ENCODE data around the gene ZBTB7C. TPM values are rescaled to one million over a fixed set of nuclear protein-coding genes. Genes with fewer than 3 reads are reported as not detected.

Gene ZBTB7C
- total RNA-seq, 2 donors from 2014 or later, result 11.0 to 14.8 TPM

GRCh38 chr18:48037481-48038271 lies 371.5 kb downstream of the ZBTB7C start:
- intact Hi-C loops (cut with DNase I), result loop anchor here in 1 of 2 donors (10.0 kb wide), 2 partner anchors 97 to 317 kb away; no protein-coding TSS in a partner anchor
- no peak for DNase-seq (ENCODE audit: low spot score)

- no peak for DNase-seq (ENCODE audit: low spot score)
- intact Hi-C loops (cut with DNase I), result loop anchor here in 1 of 2 donors (10.0 kb wide), 2 partner anchors 98 to 318 kb away; no protein-coding TSS in a partner anchor
Observed at GRCh38 chr18:48036641-48037421, 372.4 kb downstream of the ZBTB7C start.

- intact Hi-C loops (cut with DNase I), result loop anchor here in 1 of 2 donors (10.0 kb wide), 2 partner anchors 99 to 319 kb away; no protein-coding TSS in a partner anchor
- DNase-seq (ENCODE audit: low spot score), result no peak
Observed at GRCh38 chr18:48036226-48036625, 373.0 kb downstream of the ZBTB7C start.

- DNase-seq (ENCODE audit: low spot score), result no peak
- intact Hi-C loops (cut with DNase I), result loop anchor here in 1 of 2 donors (10.0 kb wide), 2 partner anchors 99 to 319 kb away; no protein-coding TSS in a partner anchor
Observed at GRCh38 chr18:48035556-48035860, 373.7 kb downstream of the ZBTB7C start.

DNA sequence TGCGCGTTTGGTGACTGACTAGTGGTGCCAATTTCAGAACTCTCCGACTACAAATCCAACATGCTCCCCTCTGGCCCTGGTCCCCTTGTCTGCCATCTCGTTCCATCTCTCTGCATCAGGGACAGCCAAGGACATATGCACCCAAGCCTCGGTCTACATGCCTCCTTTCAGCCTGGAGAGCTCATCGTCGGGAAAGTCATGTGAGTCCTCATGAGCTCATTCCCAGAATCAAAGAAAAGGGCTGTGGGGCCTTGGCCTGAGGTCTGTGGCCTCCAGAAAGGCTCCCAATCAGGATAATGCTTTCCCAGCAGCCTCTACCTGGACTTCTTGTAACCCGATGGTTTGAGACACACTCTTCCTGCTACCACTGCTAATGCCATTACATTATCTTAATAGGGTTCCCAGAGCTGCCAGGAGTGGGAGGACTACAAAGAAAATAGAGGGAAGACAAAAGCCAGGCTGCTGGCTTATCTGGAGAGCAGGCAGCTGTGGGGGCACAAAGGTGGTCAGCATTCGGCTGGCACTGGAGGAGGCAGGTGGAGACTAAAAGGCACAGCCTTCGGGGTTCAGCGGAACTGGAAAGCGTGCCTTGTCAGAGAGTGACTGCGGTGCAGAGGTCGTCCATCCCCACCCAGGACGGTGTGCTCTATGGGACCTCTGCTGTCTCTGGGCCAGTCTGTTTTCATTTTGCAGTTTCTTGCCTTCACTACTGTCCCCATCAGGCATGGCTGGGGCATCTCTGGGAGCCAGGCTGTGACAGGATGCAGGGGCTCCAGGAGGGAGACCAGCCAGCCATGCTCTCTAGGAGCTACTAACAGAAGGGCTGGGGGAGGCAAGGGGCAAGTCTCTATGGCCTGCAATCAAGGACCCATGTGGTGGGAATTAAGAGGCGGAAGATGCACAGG lies 374.3 kb downstream of the ZBTB7C start:
- no peak for DNase-seq (ENCODE audit: low spot score)
- intact Hi-C loops (cut with DNase I), result loop anchor here in 1 of 2 donors (5.0 to 10.0 kb wide), 3 partner anchors 100 to 412 kb away; no protein-coding TSS in a partner anchor

DNA sequence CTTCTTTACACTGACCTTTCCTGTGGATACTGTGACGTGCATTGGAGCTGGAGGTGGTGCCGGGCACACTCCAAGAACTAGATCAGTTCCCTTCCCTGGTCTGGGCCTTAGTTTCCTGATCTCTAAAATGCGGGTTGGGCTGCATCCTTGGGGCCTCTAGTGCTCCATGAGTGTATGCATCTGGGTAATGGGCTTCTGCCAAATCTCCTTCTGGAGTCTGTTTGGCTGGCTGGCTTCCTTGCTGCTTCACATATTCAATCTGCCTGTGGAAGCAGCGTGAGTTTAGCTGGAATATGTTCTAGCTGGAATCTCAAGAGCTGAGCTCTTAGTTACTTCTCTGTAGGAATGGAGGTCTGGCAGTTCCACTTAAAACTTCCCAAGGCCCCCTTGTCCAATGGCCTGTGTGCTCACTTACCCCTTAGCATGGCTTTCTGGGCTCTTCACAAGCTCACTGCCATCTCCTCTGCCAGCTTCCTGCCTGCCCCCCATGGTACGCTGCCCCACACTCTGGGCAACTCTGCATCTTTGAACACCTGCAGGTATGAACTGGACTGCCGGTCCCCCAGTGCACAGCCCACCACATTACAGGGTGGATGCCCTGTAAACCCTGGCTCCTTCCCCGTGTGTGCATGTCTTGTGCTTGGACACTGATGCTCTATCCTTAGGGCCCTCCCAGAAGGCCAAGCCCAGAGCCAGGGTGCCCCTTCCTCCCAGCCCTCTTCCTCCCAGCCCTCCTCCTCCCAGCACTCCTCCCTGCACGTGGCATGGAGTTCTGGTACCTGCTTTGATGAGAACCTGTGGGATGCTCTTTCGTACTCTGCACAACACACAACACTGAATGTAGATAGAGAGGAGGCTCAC lies 375.2 kb downstream of the ZBTB7C start:
- DNase-seq (ENCODE audit: low spot score), result peak; percentile 80
- intact Hi-C loops (cut with DNase I), result loop anchor here in 1 of 2 donors (5.0 to 10.0 kb wide), 3 partner anchors 101 to 413 kb away; no protein-coding TSS in a partner anchor

DNA sequence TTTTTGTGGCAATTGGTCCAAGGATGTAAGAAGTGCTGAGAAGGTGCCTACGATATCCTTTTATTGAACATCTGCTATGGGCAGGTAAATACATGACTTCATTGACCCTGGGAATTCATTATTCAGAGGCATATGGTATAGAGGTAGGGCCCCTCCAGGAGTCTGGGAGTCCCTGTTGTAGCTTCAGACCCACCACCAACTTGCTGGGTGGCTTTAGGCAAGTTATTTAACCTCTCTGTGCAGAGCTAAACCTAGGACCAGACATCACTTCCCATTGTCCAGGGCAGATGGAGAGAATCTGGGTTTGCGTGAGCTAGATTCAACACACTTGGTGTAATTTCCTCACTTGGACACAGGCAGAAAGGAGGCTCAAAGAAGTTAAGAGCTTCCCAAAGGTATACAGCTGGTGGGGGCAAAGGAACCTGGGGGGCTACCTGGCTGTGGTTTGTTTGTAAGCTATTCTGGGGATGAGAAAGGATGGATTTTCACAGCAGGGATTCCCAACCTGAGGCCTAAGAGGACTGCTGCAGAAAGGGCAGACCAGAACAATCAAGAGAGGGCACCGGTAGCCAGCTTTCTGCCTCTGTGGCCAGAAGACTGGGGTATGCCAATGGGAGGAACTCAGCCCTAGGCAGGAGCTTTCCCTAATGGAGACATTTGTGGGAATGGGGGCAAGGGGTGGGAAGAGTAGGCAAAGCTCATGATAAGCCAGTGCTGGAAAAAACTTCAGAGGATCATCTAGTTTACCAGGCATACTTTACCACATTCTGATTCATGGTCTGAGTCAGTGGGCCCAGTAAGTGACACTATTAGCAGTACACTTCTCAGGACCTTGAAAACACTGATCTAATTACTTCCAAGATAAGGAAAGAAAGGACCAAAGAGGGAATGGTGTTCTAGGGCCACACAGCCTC lies 376.1 kb downstream of the ZBTB7C start:
- intact Hi-C loops (cut with DNase I), result loop anchor here in 1 of 2 donors (5.0 to 10.0 kb wide), 3 partner anchors 102 to 414 kb away; no protein-coding TSS in a partner anchor

GRCh38 chr18:48031641-48032040 lies 377.5 kb downstream of the ZBTB7C start:
- intact Hi-C loops (cut with DNase I), result loop anchor here (2.0 to 10.0 kb wide), 4 partner anchors 103 to 416 kb away; no protein-coding TSS in a partner anchor
- DNase-seq (ENCODE audit: low spot score), result no peak

More for the DNA sequence above, 376.1 kb downstream of the ZBTB7C start:
- no peak for DNase-seq (ENCODE audit: low spot score)

DNA sequence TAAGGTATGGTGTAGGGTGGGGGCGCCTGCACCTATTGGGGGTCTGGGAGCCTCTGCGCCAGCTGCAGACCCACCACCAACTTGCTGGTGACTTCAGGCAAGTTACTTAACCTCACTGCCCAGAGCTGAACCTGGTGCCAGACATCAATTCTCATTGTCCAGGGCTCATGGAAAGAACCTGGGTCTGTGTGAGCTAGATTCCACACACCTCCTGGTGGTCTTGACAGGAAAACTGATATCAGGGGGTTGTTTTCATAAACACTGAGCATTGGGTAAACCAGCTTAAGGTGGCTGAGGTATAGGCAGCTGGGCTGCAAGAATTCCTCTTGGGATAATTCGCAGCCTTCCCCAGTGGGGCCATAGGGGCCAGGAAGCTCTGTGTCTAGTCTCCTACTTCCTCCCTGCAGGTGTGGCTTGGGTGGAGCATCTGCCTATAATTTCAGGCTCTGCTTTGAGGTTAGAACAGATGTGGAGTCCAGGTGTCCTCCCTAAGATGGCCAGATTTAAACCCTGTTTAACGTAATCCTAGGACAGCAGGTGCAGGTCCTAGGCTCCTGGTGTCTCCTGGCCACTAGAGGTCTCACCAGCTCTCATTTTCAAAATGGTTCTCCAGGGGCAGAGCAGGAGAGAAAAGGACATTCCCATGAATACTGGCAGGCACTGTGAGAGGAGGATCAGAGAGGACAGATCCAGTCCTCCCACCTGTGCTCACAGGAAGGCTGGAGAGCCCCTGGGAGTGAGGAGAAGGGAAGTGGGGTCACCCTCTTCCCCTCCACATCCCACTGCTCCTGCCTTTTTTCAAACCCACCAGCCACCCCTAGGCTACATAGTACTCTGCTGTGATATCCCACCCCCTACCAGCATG lies 378.3 kb downstream of the ZBTB7C start:
- DNase-seq (ENCODE audit: low spot score), result no peak
- intact Hi-C loops (cut with DNase I), result loop anchor here (2.0 to 10.0 kb wide), 4 partner anchors 104 to 416 kb away; no protein-coding TSS in a partner anchor

DNA sequence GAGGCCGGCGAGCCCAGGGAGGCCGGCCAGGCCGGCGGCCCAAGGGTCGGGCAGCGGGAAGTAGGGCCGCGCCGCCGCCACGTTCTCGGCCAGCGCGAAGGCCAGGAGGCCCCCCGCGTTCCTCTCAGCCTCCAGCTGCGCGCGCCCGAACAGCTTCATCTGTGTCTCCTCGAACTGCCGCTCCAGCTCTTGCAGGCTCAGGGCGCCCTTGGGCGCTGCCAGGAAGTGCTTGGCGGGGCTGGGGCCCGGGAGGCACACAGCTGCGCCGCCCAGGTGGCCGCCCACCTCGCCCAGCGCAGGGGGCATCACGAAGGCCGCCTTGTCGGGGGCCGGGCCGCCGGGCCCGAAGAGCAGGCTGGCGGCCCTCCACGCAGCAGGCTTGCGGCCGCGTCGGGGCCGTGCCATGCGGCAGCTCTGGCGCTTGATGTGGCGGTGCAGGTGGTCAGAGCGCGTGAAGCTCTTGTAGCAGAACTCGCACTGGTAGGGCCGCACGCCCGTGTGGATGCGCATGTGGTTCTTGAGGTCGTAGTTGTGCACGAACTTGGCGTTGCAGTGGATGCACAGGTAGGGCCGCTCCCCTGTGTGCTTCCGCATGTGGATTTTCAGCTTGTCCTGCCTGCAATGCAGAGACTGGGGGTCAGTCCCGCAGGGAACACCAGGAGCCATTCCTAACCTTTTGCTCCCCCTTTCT lies 379.7 kb downstream of the ZBTB7C start:
- DNase-seq (ENCODE audit: low spot score), result peak; percentile 74
- intact Hi-C loops (cut with DNase I), result loop anchor here in 1 of 2 donors (5.0 kb wide), 1 partner anchor 932 kb away; no protein-coding TSS in a partner anchor

DNA sequence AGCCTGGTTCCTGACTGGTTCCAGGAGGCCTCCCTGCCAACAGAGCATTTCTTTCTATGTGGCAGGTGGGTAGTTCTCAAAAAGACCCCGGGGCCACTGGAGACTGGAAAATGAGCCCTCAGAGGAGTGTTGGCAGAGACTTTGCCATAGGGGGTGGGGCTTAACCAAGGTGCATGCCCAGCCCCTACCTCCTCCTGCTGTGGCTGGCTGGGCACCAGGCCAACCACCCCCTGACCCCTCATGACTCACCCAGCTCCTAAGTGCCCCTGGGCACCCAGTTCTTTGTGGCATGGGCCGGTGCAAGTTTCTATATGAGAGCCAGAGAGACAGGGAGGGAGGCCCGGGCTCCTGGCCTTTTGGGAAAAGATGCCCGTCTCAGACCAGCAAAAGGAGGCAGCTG lies 380.5 kb downstream of the ZBTB7C start:
- DNase-seq (ENCODE audit: low spot score), result peak; percentile 77
- intact Hi-C loops (cut with DNase I), result loop anchor here in 1 of 2 donors (5.0 kb wide), 1 partner anchor 931 kb away; no protein-coding TSS in a partner anchor

GRCh38 chr18:48028081-48028480 lies 381.1 kb downstream of the ZBTB7C start:
- no peak for DNase-seq (ENCODE audit: low spot score)
- intact Hi-C loops (cut with DNase I), result loop anchor here in 1 of 2 donors (5.0 kb wide), 1 partner anchor 931 kb away; no protein-coding TSS in a partner anchor

DNA sequence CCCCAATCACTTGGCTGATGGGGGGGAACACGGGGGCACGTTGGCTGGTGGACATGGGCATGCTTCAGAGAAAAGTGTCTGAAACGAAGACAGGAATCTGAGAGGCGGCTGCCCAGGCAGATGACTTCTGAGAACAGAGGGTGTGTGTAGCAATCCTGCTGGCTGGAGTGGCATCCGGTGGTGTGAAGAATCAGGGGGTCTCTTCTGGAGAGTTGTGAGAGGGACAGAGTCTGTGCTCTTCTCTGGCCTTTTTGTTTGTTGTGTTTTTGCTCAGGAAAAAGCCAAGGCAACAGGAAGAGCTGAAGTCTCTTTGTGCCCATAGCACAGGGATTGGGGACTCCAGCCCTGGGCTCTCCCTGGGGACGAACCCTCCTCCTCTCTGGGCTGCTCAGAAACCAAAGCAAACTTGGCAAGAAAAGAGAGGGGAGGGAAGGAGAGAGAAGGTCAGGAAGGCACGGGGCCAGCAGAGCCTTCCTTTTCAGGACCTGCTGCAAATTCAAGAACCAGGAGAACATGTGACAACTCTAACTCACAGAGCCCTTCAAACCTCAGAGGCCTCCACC lies 381.7 kb downstream of the ZBTB7C start:
- intact Hi-C loops (cut with DNase I), result loop anchor here in 1 of 2 donors (5.0 kb wide), 1 partner anchor 930 kb away; no protein-coding TSS in a partner anchor
- DNase-seq (ENCODE audit: low spot score), result peak; percentile 89

DNA sequence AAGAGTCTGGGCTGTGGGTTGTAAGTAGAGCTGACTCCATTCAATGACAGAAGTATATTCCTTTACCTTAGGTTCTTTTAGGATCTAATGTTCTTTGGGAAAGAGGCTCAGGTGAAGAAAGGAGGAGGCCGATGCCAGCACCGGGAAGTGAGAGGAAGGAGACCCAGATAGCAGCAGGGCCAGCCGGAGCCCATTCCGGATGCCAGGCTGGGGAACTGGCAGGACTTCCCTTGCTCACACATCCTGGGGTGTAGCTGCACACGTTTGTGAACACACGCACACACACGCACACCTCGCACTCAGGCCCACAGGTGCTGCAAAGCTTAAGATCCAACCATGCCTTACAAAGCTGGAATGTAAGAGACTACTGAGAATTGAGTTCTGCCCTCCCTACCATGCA lies 383.0 kb downstream of the ZBTB7C start:
- DNase-seq (ENCODE audit: low spot score), result no peak

More for the DNA sequence above, 383.0 kb downstream of the ZBTB7C start:
- intact Hi-C loops (cut with DNase I), result loop anchor here in 1 of 2 donors (5.0 kb wide), 1 partner anchor 929 kb away; no protein-coding TSS in a partner anchor

All from posterior vena cava (tissue), 2 donors.